ENCODE data around the gene GSKIP.
A peak's percentile ranks its signal among the peaks of the same experiment; 100 is the strongest.

GSKIP gene

DNA sequence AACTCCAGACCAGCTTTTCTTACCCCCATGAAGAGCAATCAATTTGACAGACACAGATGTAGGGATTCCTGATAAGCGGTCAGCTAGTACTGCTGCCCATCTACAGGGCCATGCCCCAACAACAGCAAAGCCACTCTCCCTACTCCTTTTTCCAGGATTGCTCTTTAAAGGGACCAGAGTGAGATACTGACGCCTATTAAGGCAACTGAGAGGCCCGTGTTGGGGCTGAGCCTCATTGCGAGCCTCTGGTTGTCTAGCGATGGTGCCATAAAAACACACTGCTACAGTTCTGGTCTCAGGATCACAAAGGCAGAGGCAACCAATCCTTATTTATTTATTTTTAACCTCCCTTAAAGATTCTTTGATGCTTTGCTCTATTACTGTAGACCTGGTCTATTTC is 59.7 kb downstream of the GSKIP start:
- no peak for DNase-seq

DNA sequence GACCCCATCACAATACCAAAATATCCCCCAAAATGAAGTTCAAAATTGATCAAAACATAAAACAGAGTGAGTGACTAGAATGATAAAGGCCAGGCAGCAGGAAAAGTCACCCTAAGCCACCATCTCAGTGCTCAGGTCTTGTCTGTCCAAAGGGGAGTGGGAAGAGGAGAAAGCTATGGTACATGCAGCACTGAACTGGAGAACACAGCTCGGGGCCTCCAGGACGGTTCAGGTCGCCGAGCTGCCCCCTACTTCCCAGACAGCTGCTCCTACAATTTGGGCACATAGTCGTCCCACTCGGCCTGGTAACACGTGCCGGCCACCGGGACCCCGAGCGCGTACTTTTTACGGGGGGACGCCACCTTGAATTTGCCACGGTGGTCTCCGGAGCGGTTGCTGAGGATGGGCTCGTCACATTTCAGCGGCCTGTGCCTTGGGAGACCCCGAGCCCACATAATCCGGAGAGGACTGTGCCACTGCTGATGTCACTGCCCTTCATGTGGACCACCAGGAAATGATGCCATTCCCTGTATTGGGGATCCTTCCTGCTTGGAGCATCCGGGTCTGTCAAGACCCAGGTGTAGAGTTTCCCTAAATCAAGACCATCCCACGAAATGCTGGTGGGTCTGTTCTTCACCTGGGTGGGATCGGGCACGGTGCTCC is 60.3 kb downstream of the GSKIP start:
- no peak for DNase-seq

DNA sequence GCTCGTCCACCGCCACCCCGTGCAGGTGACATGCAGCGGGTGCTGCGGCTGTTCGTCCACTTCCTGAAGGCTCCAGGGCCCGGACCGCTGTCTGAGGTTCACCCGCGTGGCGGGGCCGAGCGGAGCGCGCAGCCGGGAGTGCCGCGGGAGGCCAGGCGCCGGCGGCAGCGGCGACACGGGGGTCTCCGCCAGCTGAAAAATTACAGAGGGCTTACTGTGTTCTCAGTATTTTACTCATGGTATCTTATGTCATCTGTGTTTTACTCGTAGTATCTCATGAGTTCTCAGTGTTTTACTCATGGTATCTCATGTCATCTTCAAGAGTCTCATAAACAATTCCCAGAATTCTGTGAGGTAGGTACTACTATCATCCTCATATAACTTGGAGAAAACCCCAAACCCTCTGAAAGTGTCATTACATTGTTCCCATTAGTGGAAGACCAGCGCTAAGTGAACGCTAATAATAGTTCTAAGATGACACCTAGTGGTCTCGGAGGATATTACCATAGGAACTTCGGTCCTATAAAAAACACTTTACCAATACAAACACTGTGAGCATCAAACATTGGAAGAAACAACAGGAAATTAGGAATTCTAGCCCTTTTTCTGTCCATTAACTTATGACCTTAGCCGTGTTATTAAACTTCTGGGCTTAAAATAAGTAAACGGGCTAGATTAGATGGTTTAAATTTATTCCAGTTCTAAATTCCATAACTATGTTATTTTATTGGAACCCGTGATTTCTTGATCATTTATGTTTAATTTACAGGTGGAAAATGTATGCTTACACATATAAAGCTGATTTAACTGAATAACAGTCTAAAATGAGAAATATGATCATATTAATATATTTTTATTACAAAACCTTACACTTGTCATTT is 61.0 kb downstream of the GSKIP start:
- peak; percentile 80 for DNase-seq

DNA sequence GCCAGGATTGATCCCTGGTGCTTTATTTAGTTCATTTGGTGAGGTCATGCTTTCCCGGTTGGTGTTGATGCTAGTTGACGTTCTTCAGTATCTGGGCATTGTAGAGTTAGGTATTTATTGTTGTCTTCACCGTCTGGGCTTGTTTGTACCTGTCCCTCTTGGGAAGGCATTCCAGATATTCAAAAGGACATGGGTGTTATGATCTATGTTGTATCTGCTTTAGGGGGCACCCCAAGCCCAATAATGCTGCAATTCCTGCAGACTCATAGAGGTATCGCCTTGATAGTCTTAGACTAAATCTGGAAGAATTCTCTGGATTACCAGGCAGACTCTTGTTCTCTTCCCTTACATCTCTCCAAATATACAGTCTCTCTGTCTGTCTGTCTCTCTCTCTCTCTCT is 70.7 kb downstream of the GSKIP start:
- no peak for DNase-seq
